Endothelial cell (in vitro differentiated cells): ENCODE data around the gene POU2AF1. TPM values are rescaled to one million over a fixed set of nuclear protein-coding genes. Genes with fewer than 3 reads are reported as not detected.

ENCODE experiments used
- DNase-seq: peaks from one replicate; pipeline ENCODE4 v3.0.0; 2021; ENCODE audit warnings: low spot score
- H3K27ac Mint-ChIP-seq: one replicate; pipeline ENCODE4 v1.8.0; 2021; ENCODE audit warnings: mixed read lengths, inconsistent platforms; ENCODE audit not compliant: unreplicated experiment
- H3K27me3 Mint-ChIP-seq: one replicate; pipeline ENCODE4 v1.8.0; 2021; ENCODE audit warnings: mild to moderate bottlenecking, moderate library complexity, mixed read lengths, inconsistent platforms; ENCODE audit not compliant: unreplicated experiment
- H3K36me3 Mint-ChIP-seq: one replicate; pipeline ENCODE4 v1.8.0; 2021; ENCODE audit warnings: mild to moderate bottlenecking, low read depth, mixed read lengths, inconsistent platforms; ENCODE audit not compliant: unreplicated experiment
- H3K4me1 Mint-ChIP-seq: one replicate; pipeline ENCODE4 v1.8.0; 2021; ENCODE audit warnings: mild to moderate bottlenecking, mixed read lengths, inconsistent platforms; ENCODE audit not compliant: unreplicated experiment
- H3K4me3 Mint-ChIP-seq: one replicate; pipeline ENCODE4 v1.8.0; 2021; ENCODE audit warnings: mild to moderate bottlenecking, mixed read lengths, inconsistent platforms; ENCODE audit not compliant: unreplicated experiment
- H3K9me3 Mint-ChIP-seq: one replicate; pipeline ENCODE4 v1.8.0; 2021; ENCODE audit warnings: mixed read lengths, inconsistent platforms; ENCODE audit not compliant: unreplicated experiment
- total RNA-seq: library from RNA; stranded (reverse); fragmentation: NEBNext Ultra II Directional; extraction: Animal tissue kit (Norgen Biotek cat#: 25700); gene quantifications from one replicate; pipeline ENCODE4 v1.2.1, GENCODE V29; 2021; ENCODE audit not compliant: unreplicated experiment
- TF ChIP-seq, protein P1 (sequence below): fragments of 200-600 bp; sonication (generic); IDR thresholded peaks from one replicate; pipeline ENCODE4 v1.5.0; 2021; ENCODE audit warnings: antibody characterized with exemption; ENCODE audit not compliant: unreplicated experiment

The POU2AF1 gene
- total RNA-seq, 1 donor from 2014 or later, result not detected

DNA sequence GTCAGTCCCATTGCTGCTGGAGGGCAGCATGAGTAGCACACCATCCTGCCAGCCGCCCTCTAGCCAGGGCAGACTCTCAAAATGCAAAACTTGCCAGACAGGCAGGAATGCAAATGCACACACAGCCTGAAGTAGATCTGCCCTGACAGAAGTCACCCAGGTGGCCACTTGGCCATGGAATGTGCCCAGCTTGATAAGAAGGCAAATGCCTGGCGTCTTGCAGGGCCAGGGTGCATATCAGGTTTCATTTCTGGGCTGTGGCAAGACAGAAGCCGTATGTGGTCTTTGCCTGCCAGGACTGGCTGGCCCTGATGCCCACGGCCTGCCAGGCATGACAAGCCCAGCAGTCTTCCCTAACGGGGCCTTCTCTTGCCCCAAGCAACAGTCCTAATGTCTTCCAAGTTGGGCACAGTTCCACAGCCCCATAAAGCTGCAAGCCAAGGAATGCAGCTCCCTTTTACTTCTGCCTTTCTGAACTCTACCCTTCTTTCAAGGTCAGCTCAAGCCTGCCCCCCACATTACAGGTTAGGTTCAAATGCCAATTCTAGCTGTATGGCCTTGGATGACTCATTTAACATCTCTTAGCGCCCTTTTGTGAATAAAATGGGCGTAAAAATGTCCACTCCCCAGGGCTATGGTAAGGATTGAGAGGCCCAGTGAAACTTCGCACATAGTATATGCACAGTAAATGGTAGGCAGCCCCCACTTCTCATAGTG is 51.0 kb downstream of the POU2AF1 start:
- DNase-seq, result no peak
- TF ChIP-seq, protein P1, sequence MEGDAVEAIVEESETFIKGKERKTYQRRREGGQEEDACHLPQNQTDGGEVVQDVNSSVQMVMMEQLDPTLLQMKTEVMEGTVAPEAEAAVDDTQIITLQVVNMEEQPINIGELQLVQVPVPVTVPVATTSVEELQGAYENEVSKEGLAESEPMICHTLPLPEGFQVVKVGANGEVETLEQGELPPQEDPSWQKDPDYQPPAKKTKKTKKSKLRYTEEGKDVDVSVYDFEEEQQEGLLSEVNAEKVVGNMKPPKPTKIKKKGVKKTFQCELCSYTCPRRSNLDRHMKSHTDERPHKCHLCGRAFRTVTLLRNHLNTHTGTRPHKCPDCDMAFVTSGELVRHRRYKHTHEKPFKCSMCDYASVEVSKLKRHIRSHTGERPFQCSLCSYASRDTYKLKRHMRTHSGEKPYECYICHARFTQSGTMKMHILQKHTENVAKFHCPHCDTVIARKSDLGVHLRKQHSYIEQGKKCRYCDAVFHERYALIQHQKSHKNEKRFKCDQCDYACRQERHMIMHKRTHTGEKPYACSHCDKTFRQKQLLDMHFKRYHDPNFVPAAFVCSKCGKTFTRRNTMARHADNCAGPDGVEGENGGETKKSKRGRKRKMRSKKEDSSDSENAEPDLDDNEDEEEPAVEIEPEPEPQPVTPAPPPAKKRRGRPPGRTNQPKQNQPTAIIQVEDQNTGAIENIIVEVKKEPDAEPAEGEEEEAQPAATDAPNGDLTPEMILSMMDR, result no peak

DNA sequence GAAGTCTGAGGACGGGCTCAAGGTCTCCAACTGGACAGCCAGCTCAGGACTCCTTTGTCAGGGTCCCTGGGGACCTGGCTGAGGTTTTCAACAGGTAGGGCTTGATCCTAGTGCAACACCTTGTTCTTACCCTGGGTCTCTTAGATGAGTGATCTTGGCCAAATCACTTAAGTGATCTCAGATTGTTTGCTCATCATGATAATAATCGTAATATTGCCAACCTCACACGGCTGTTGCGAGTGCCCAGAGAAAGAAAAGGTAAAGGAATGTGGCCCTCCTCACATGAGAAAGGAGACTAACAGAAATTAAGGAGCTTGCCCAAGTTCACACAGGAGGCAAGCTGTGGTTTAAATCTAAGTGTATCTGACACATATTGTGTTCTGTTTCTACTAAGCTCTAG is 52.3 kb downstream of the POU2AF1 start:
- TF ChIP-seq, protein P1, result no peak
- no peaks in the 10 kb centered on the region for H3K4me1 Mint-ChIP-seq

More for the DNA sequence above, 51.0 kb downstream of the POU2AF1 start:
- no peaks in the 10 kb centered on the region for H3K9me3 Mint-ChIP-seq
- no peaks in the 10 kb centered on the region for H3K4me1 Mint-ChIP-seq
- no peak overlapping the region for H3K4me3 Mint-ChIP-seq
- no peaks in the 10 kb centered on the region for H3K27me3 Mint-ChIP-seq
- H3K36me3 Mint-ChIP-seq, result no peaks in the 10 kb centered on the region
- no peak overlapping the region for H3K27ac Mint-ChIP-seq

DNA sequence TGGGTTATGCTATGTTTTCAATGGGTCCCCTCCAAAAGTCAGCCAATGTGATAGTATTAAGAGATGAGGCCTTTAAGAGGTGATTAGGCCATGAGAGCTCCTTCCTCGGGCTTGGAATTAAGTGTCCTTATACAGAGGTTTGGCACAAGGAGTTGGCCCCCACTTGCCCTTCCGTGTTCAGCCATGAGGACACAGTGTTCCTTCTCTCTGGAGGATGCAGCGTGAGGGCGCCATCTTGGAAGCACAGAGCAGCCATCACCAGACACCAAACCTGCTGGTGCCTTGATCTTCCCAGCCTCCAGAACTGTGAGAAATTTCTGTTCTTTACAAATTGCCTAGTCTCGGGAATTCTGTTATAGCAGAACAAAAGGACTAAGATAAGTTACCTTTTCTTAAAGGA is 53.8 kb downstream of the POU2AF1 start:
- TF ChIP-seq, protein P1, result no peak
- Mint-ChIP-seq H3K9me3 (no peaks in the 10 kb centered on the region), H3K4me3 (no peak overlapping the region), H3K36me3 (no peaks in the 10 kb centered on the region), H3K27ac (no peak overlapping the region), H3K4me1 (no peaks in the 10 kb centered on the region), H3K27me3 (no peaks in the 10 kb centered on the region)
- DNase-seq, result no peak

More for the DNA sequence above, 52.3 kb downstream of the POU2AF1 start:
- no peak overlapping the region for H3K27ac Mint-ChIP-seq
- H3K9me3 Mint-ChIP-seq, result no peaks in the 10 kb centered on the region
- H3K27me3 Mint-ChIP-seq, result no peaks in the 10 kb centered on the region
- DNase-seq, result no peak
- no peak overlapping the region for H3K4me3 Mint-ChIP-seq
- H3K36me3 Mint-ChIP-seq, result no peaks in the 10 kb centered on the region

DNA sequence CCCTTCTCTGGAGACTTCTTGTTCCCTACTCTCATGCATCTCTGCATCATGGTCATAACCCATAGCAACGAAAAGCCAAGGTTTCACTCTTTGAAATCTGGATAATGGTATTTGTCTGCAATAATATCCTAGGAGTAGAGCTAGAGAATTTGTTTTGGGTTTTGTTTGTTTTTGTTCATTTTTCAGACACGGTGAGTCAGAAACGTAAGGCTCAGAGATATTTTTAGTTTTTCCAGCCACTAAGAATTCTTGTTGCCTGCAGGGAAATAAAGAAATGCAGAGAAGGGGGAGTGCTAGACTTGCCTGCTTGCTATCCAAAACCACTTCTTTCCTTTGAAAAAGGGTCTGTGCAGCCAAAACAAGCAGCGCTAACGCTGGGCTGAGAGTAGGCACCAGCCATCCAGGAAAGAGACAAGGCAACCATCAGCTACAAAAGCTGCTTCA is 54.8 kb downstream of the POU2AF1 start:
- no peak for DNase-seq
- H3K27ac Mint-ChIP-seq, result no peak overlapping the region
- TF ChIP-seq, protein P1, result no peak
- H3K36me3 Mint-ChIP-seq, result no peaks in the 10 kb centered on the region
- H3K27me3 Mint-ChIP-seq, result no peaks in the 10 kb centered on the region
- no peaks in the 10 kb centered on the region for H3K4me1 Mint-ChIP-seq
- H3K4me3 Mint-ChIP-seq, result no peak overlapping the region
- H3K9me3 Mint-ChIP-seq, result no peaks in the 10 kb centered on the region

DNA sequence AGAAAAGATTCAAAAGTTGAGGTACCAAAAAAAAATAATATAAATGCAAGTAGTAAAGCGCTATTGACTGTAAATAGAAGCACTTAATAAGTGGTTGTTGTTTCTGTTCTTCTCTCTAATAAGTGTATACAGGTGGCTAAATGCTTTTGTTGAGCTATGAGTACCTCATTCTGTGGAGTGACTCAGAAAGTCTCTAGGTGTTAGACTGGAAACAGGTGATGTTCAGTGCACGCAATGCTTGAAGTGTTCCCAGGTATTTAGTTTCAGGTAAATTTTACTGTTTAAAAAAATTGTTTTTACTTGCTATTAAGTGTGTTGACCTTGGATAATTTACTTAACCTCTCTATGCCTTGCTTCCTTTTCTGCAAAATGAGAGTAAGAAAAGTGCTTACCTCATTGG is 56.5 kb downstream of the POU2AF1 start:
- no peaks in the 10 kb centered on the region for H3K4me1 Mint-ChIP-seq
- no peak overlapping the region for H3K4me3 Mint-ChIP-seq
- H3K27me3 Mint-ChIP-seq, result no peaks in the 10 kb centered on the region
- no peaks in the 10 kb centered on the region for H3K9me3 Mint-ChIP-seq
- H3K27ac Mint-ChIP-seq, result no peak overlapping the region
- no peaks in the 10 kb centered on the region for H3K36me3 Mint-ChIP-seq
- TF ChIP-seq, protein P1, result no peak
- no peak for DNase-seq
